Nephron (organoid): Measurements from ENCODE around the gene DNASE1L2.

ENCODE experiments used
- H3K27ac Mint-ChIP-seq, 3 experiments: 2 replicates each; pipeline ENCODE4 v1.8.0; 2020; ENCODE audit warnings: mixed read lengths in 3 of 3, mild to moderate bottlenecking in 2 of 3, moderate library complexity in 1 of 3
- H3K27me3 Mint-ChIP-seq: 2 replicates; pipeline ENCODE4 v1.8.0; 2021; ENCODE audit warnings: low read depth, mild to moderate bottlenecking, moderate library complexity, mixed read lengths
- H3K36me3 Mint-ChIP-seq: 2 replicates; pipeline ENCODE4 v1.8.0; 2020; ENCODE audit warnings: low read depth, mixed read lengths
- H3K4me1 Mint-ChIP-seq: 2 replicates; pipeline ENCODE4 v1.8.0; 2020; ENCODE audit warnings: mixed read lengths
- H3K4me3 Mint-ChIP-seq, 3 experiments: 2 replicates each; pipeline ENCODE4 v1.8.0; 2020; ENCODE audit warnings: mild to moderate bottlenecking in 3 of 3, mixed read lengths in 3 of 3, moderate library complexity in 2 of 3
- H3K9me3 Mint-ChIP-seq: 2 replicates; pipeline ENCODE4 v1.8.0; 2020; ENCODE audit warnings: mixed read lengths
- CTCF ChIP-seq, 3 experiments: fragments of 200-600 bp; sonication (generic); IDR thresholded peaks; one replicate each; pipeline ENCODE4 v1.5.0; 2021; ENCODE audit warnings: antibody characterized with exemption in 3 of 3; ENCODE audit not compliant: unreplicated experiment in 3 of 3

DNASE1L2 gene

GRCh38 chr16:2213817-2214718 is 22.2 kb upstream of the DNASE1L2 start:
- Mint-ChIP-seq H3K4me3 (peak overlapping the region; percentile 79 to 89 (median 85)), H3K9me3 (no peaks in the 10 kb centered on the region), H3K36me3 (no peaks in the 10 kb centered on the region), H3K27me3 (no peaks in the 10 kb centered on the region), H3K4me1 (peaks cover 20% of the 10 kb centered on the region), H3K27ac (peak overlapping the region in 2 of 3 experiments; percentile 28 to 57)
- no peak for TF ChIP-seq CTCF (IDR thresholded peaks at IDR 0.05; ENCODE audit: unreplicated experiment in 3 of 3)

GRCh38 chr16:2214719-2214968 is 21.6 kb upstream of the DNASE1L2 start, which contains the start of gene PGP:
TSS of gene PGP (minus strand) at chr16:2214840. CDS start at chr16:2214777, 63 bp downstream.
- peak within 1 kb of the TSS; percentile 85 to 91 (median 87) for H3K4me3 Mint-ChIP-seq
- H3K4me1 Mint-ChIP-seq = peaks cover 20% of the 10 kb centered on the region
- TF ChIP-seq CTCF (IDR thresholded peaks at IDR 0.05; ENCODE audit: unreplicated experiment in 3 of 3) = no peak
- no peaks in the 10 kb centered on the region for H3K36me3 Mint-ChIP-seq
- H3K27me3 Mint-ChIP-seq = no peaks in the 10 kb centered on the region
- no peaks in the 10 kb centered on the region for H3K9me3 Mint-ChIP-seq
- H3K27ac Mint-ChIP-seq = peak within 1 kb of the TSS in 2 of 3 experiments; percentile 90 to 93

- Mint-ChIP-seq H3K27me3 (no peaks in the 10 kb centered on the region), H3K9me3 (no peaks in the 10 kb centered on the region), H3K36me3 (no peaks in the 10 kb centered on the region), H3K4me3 (peak overlapping the region; percentile 66 to 85 (median 71)), H3K27ac (peak overlapping the region in 2 of 3 experiments; percentile 28 to 44), H3K4me1 (peaks cover 20% of the 10 kb centered on the region)
- TF ChIP-seq CTCF (IDR thresholded peaks at IDR 0.05; ENCODE audit: unreplicated experiment in 3 of 3) = no peak
Observed at GRCh38 chr16:2216330-2216729, 19.9 kb upstream of the DNASE1L2 start.

- Mint-ChIP-seq H3K27ac (peak within 1 kb of the TSS; percentile 39 to 93 (median 90)), H3K9me3 (no peaks in the 10 kb centered on the region), H3K4me3 (peak within 1 kb of the TSS; percentile 86 to 93 (median 88)), H3K36me3 (no peaks in the 10 kb centered on the region), H3K4me1 (no peaks in the 10 kb centered on the region), H3K27me3 (no peaks in the 10 kb centered on the region)
- TF ChIP-seq CTCF (IDR thresholded peaks at IDR 0.05; ENCODE audit: unreplicated experiment in 3 of 3) = no peak
Observed at GRCh38 chr16:2223221-2223941, 12.9 kb upstream of the DNASE1L2 start, which contains the start of gene E4F1. TSS of gene E4F1 (plus strand) at chr16:2223591. CDS start at chr16:2223614, 23 bp downstream.

- Mint-ChIP-seq H3K36me3 (no peaks in the 10 kb centered on the region), H3K27me3 (no peaks in the 10 kb centered on the region), H3K4me1 (no peaks in the 10 kb centered on the region), H3K27ac (peak overlapping the region in 2 of 3 experiments; percentile 60 to 81), H3K9me3 (no peaks in the 10 kb centered on the region), H3K4me3 (peak overlapping the region; percentile 86 to 87 (median 87))
- TF ChIP-seq CTCF (IDR thresholded peaks at IDR 0.05; ENCODE audit: unreplicated experiment in 3 of 3) = no peak
Observed at GRCh38 chr16:2223942-2224486, 12.2 kb upstream of the DNASE1L2 start.
